Measurements from ENCODE around the gene DBNDD1. TPM values are rescaled to one million over a fixed set of nuclear protein-coding genes. Genes with fewer than 3 reads are reported as not detected.
A peak's percentile ranks its signal among the peaks of the same experiment; 100 is the strongest.

Gene DBNDD1
- total RNA-seq, 1 experiment from 2014 or later, result 24.6 TPM

- H3K9me3 ChIP-seq (ENCODE audit: low read depth, low read length, poor library complexity, severe bottlenecking), result no peaks in the 10 kb centered on the region
- TF ChIP-seq EZH2 (IDR thresholded peaks at IDR 0.05; ENCODE audit: borderline replicate concordance, low read depth, low read length, poor library complexity, severe bottlenecking), result no peak
- TF ChIP-seq CTCF (conservative IDR thresholded peaks at IDR 0.05; ENCODE audit: low read depth, low read length), result no peak
- ChIA-PET CTCF (no interaction called here), POLR2A (ENCODE audit: low non-redundant PET) (no interaction called here)
- H3K4me1 ChIP-seq (ENCODE audit: insufficient read depth, low read length, poor library complexity, severe bottlenecking), result no peaks in the 10 kb centered on the region
- intact Hi-C loops (cut with micrococcal nuclease; ENCODE audit: unreplicated experiment), result no loop called here
- no peak overlapping the region for H3K27ac ChIP-seq (ENCODE audit: low read depth, low read length, poor library complexity, severe bottlenecking)
- peaks cover 29% of the 10 kb centered on the region for H3K36me3 ChIP-seq (ENCODE audit: insufficient read depth, low read length, poor library complexity, severe bottlenecking)
- no peaks in the 10 kb centered on the region for H3K27me3 ChIP-seq (replicated peaks; ENCODE audit: insufficient read depth, low read depth, low read length, poor library complexity)
- BruUV-seq (replicated peaks), result no TSS peak
- DNase-seq (ENCODE audit: low spot score), result peak; percentile 65
- H3K4me3 ChIP-seq (ENCODE audit: low read depth, low read length, poor library complexity, severe bottlenecking), result no peak overlapping the region
Observed at GRCh38 chr16:90032674-90033331, 13.5 kb upstream of the DBNDD1 start.

- peak; percentile 41 for DNase-seq (ENCODE audit: low spot score)
- intact Hi-C loops (cut with micrococcal nuclease; ENCODE audit: unreplicated experiment), result no loop called here
- TF ChIP-seq EZH2 (IDR thresholded peaks at IDR 0.05; ENCODE audit: borderline replicate concordance, low read depth, low read length, poor library complexity, severe bottlenecking), result no peak
- TF ChIP-seq CTCF (conservative IDR thresholded peaks at IDR 0.05; ENCODE audit: low read depth, low read length), result no peak
- no peak overlapping the region for H3K27ac ChIP-seq (ENCODE audit: low read depth, low read length, poor library complexity, severe bottlenecking)
- ChIA-PET POLR2A (ENCODE audit: low non-redundant PET) (no interaction called here), CTCF (no interaction called here)
- H3K4me3 ChIP-seq (ENCODE audit: low read depth, low read length, poor library complexity, severe bottlenecking), result no peak overlapping the region
- H3K4me1 ChIP-seq (ENCODE audit: insufficient read depth, low read length, poor library complexity, severe bottlenecking), result no peaks in the 10 kb centered on the region
- no TSS peak for BruUV-seq (replicated peaks)
- peaks cover 22% of the 10 kb centered on the region for H3K36me3 ChIP-seq (ENCODE audit: insufficient read depth, low read length, poor library complexity, severe bottlenecking)
- no peaks in the 10 kb centered on the region for H3K27me3 ChIP-seq (replicated peaks; ENCODE audit: insufficient read depth, low read depth, low read length, poor library complexity)
- H3K9me3 ChIP-seq (ENCODE audit: low read depth, low read length, poor library complexity, severe bottlenecking), result no peaks in the 10 kb centered on the region
Observed at GRCh38 chr16:90031931-90032673, 12.8 kb upstream of the DBNDD1 start.

- ChIA-PET POLR2A (ENCODE audit: low non-redundant PET) (interaction anchor here (0.6 kb wide), 2 partner anchors 42 to 101 kb away, joined by 11 to 28 read pairs; no protein-coding TSS in a partner anchor), CTCF (no interaction called here)
- DNase-seq (ENCODE audit: low spot score), result peak; percentile 41
- Histone ChIP-seq H3K9me3 (ENCODE audit: low read depth, low read length, poor library complexity, severe bottlenecking) (no peaks in the 10 kb centered on the region), H3K27ac (ENCODE audit: low read depth, low read length, poor library complexity, severe bottlenecking) (no peak overlapping the region), H3K36me3 (ENCODE audit: insufficient read depth, low read length, poor library complexity, severe bottlenecking) (peaks cover 15% of the 10 kb centered on the region), H3K27me3 (replicated peaks; ENCODE audit: insufficient read depth, low read depth, low read length, poor library complexity) (no peaks in the 10 kb centered on the region), H3K4me3 (ENCODE audit: low read depth, low read length, poor library complexity, severe bottlenecking) (no peak overlapping the region), H3K4me1 (ENCODE audit: insufficient read depth, low read length, poor library complexity, severe bottlenecking) (no peaks in the 10 kb centered on the region)
- no peak for TF ChIP-seq CTCF (conservative IDR thresholded peaks at IDR 0.05; ENCODE audit: low read depth, low read length)
- TF ChIP-seq EZH2 (IDR thresholded peaks at IDR 0.05; ENCODE audit: borderline replicate concordance, low read depth, low read length, poor library complexity, severe bottlenecking), result no peak
- intact Hi-C loops (cut with micrococcal nuclease; ENCODE audit: unreplicated experiment), result no loop called here
- BruUV-seq (replicated peaks), result no TSS peak
Observed at GRCh38 chr16:90031186-90031930, 12.1 kb upstream of the DBNDD1 start.
